GM12892 (cell line): ENCODE data around the gene ARPC4.

Source experiments
- DNase-seq: peaks from one replicate; pipeline ENCODE4 v3.0.0; 2011; ENCODE audit not compliant: insufficient read length
- FAIRE-seq: peaks from 2 replicates; lab custom pipeline; 2011; peaks lifted over from hg19 to GRCh38; lab: Jason Lieb, UNC
- POLR2A ChIP-seq: IDR thresholded peaks from 2 replicates; pipeline ENCODE4 v1.6.1; 2011; ENCODE audit warnings: low read depth, low read length, control low read depth
- POLR2AphosphoS5 ChIP-seq: IDR thresholded peaks from 2 replicates; pipeline ENCODE4 v1.6.1; 2011; ENCODE audit warnings: low read depth, low read length, control low read depth
- TAF1 ChIP-seq: IDR thresholded peaks from 2 replicates; pipeline ENCODE4 v1.6.1; 2011; ENCODE audit warnings: low read depth, mild to moderate bottlenecking, control low read depth, low read length, borderline replicate concordance

ARPC4 gene

GRCh38 chr3:9776896-9777693 lies 15.8 kb upstream of the ARPC4 start:
- TF ChIP-seq TAF1: no peak
- TF ChIP-seq POLR2A: no peak
- no peak for TF ChIP-seq POLR2AphosphoS5
- DNase-seq (no peak), FAIRE-seq (no peak)

GRCh38 chr3:9777694-9778021 lies 15.2 kb upstream of the ARPC4 start:
- TF ChIP-seq TAF1 (no peak), POLR2A (no peak), POLR2AphosphoS5 (no peak)
- FAIRE-seq: no peak
- DNase-seq: no peak

GRCh38 chr3:9778143-9779074 lies 14.5 kb upstream of the ARPC4 start:
- no peak for DNase-seq
- TF ChIP-seq TAF1: no peak
- TF ChIP-seq POLR2A: no peak
- no peak for TF ChIP-seq POLR2AphosphoS5
- no peak for FAIRE-seq

- TF ChIP-seq POLR2A: no peak
- TF ChIP-seq TAF1: no peak
- TF ChIP-seq POLR2AphosphoS5: no peak
- FAIRE-seq: no peak
- DNase-seq: no peak
These were observed 13.7 kb upstream of the ARPC4 start for GRCh38 chr3:9779075-9779593.

GRCh38 chr3:9779721-9780457 lies 13.0 kb upstream of the ARPC4 start:
- no peak for FAIRE-seq
- no peak for DNase-seq
- TF ChIP-seq POLR2AphosphoS5: no peak
- no peak for TF ChIP-seq POLR2A
- TF ChIP-seq TAF1: no peak

GRCh38 chr3:9780458-9780812 lies 12.4 kb upstream of the ARPC4 start:
- TF ChIP-seq POLR2A (no peak), POLR2AphosphoS5 (no peak), TAF1 (no peak)
- no peak for DNase-seq
- FAIRE-seq: no peak

GRCh38 chr3:9780910-9781309 lies 12.0 kb upstream of the ARPC4 start:
- DNase-seq (no peak), FAIRE-seq (no peak)
- TF ChIP-seq TAF1: no peak

GRCh38 chr3:9781551-9781950 lies 11.3 kb upstream of the ARPC4 start:
- DNase-seq: no peak
- TF ChIP-seq TAF1 (no peak), POLR2AphosphoS5 (no peak), POLR2A (no peak)
- FAIRE-seq: no peak

GRCh38 chr3:9781978-9782603 lies 10.8 kb upstream of the ARPC4 start:
- FAIRE-seq (no peak), DNase-seq (no peak)
- no peak for TF ChIP-seq POLR2A
- no peak for TF ChIP-seq TAF1
- TF ChIP-seq POLR2AphosphoS5: no peak

GRCh38 chr3:9782770-9783169 lies 10.1 kb upstream of the ARPC4 start:
- no peak for FAIRE-seq
- DNase-seq: no peak
- TF ChIP-seq TAF1 (no peak), POLR2AphosphoS5 (no peak), POLR2A (no peak)

GRCh38 chr3:9783954-9784353 lies 8.9 kb upstream of the ARPC4 start:
- FAIRE-seq: no peak

More at GRCh38 chr3:9783954-9784353, 8.9 kb upstream of the ARPC4 start:
- no peak for TF ChIP-seq TAF1
- no peak for TF ChIP-seq POLR2AphosphoS5
- no peak for TF ChIP-seq POLR2A
- DNase-seq: no peak
